Endometrium (tissue), 2 donors: ENCODE data around the gene GAPVD1.
"Not testable (repeated sequence)": the region's sequence is repeated elsewhere in the genome, so short reads cannot be mapped to it uniquely, and the experiment has no call there.

Source experiments
- FAIRE-seq: peaks from 2 replicates; lab custom pipeline; 2012; peaks lifted over from hg19 to GRCh38; lab: Jason Lieb, UNC
- donor health status: control.
- donor health status: control.

The GAPVD1 gene

DNA sequence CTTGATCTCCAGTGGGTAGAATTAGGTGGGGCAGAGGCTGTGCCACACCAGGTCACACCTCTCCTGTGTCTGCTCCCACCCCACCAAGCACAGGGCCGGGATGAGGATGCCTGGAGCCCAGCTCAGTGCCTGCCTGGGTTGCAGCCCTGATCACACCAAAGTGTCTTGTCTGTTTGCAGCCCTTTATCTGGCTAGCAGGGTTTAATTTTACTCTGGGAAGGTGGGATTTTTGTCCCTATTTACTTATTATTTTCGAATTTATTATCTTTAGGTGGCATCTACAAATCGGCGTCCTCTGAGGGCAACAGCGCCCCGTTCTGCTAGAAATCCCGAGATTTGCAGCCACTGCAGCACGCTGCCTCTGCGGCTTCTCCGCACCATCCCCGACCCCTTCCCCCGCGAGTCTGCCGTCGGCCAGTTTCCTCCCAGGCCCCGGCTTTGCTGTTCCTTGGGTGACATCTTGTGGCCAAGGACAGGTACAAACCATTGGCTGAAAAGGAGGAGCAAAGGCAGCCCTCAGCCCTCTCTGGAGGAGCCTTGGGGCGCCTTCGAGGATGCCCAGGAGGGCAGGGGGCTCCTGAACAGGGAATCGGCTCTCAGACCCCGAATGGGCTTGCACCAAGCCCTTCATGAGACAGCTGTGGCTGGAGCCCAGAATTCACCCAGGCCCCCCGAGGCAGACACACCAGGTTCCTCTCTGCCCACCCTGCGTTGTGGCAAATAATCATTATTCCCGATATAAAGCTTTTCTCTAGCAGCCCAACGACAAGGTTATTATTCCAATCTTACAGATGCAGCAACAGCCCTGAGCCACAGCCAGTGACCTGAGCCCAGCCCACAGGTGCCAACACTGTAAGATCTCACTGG lies 113.0 kb downstream of the GAPVD1 start:
- no peak for FAIRE-seq

DNA sequence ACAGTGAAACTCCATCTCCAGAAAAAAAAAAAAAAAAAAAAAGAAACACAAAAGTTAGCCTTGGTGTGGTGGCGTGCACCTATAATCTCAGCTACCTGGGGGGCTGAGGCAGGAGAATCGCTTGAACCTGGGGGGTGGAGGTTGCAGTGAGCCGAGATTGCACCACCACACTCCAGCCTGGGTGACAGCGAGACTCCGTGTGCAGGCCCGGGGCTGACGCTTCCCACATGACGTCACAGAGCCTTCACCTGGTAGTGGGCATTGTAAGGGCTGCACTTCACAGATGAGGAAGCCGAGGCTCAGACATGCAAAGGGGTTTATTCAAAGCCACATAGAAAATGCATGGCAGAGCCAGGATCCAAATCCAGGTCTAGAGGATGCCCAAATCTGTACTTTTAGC lies 114.2 kb downstream of the GAPVD1 start:
- no peak for FAIRE-seq

DNA sequence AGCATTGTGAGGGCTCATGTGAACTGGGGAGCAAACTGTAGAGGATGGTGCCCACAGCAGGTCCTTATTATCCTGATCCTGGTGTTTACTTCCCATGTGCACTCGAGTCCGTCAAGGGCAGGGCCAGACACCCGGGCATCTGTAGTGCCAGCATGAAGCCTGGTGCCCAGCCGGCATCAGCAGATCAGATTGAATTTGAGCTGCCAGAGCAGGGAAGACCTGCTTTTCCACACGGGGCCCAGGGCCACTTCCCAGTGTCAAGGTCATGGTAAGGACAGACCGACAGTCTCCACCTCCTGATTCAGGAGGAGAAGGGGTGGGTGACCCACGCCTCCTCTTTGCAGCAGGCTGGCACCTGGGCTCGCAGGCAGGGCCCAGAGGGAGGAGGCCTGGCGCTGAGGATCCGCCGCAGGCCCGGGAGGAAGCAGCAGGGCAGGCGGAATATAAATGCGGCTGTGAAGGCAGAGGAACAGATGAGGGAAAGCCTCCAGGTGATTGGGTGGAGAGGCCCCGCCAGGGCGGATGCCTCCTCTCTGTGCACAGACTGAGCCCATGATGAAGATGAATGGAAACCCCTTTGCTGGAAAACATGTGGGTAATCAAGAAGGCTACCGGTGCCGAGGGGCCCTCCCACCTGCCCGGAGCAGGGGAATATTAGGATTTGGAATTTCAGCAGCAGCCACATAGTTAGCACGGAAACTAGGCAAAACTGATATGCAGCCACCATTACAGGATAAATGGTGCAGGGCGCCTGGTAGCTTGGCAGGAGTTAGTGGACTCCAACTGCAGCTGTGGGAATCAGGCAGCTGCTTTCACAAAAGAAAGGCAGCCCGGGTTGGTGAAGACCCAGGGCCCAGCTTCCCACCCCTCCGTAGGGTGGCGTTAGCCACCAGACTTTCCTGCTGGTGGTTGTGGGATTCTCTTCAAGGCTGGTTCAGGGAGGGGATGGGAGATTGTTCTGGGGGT lies 114.9 kb downstream of the GAPVD1 start:
- FAIRE-seq, result no peak

DNA sequence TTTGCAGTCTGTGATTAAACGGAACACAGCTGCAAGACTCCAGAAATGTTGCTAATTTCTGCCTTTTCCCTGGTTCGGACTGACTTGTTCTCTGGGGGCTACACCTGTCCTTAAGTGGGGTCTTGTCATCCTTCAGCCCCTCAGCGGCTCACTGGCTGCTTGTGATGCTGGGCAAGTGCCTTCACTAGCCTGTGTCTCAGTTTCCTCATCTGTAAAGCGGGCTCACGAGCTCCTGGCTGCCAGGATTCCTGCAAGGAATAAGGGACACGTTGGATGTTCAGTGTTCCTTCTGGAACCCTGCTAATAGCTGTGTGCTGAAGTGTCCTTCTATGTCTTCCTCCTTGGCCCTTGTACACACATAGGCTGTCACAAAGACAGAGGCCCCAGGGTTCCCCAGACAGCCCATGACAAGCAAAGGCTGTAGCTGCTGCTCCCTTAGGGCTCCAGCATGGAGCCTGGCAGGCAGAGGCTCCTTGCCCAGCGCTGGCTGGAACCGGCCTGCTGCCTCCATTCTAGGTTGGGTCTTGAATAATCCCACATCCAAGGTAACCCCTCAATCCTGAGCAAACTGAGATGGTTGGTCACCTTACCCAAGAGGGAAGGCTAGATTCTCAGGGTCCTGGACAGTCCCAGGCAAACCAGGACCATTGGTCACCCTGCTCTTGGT lies 116.1 kb downstream of the GAPVD1 start:
- FAIRE-seq, result no peak

DNA sequence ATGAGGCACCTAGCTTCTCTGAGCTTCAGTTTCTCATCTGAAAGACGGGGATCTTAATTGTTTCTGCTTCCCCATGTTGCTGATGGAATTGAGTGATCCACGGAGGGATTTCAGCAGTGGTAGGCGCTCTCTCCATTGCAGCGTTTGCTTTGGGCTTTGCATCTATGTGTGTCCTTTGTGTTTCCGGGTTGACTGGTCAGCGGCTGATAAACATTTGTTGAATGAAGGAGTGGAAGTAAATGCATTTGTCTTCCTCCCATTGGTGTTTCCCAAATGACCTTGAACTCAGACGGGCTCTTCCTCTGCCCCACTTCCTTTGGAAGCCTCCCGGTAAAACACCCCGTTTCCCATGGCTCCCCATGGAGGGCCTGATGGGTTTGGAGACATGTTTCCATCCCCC lies 117.2 kb downstream of the GAPVD1 start:
- no peak for FAIRE-seq

DNA sequence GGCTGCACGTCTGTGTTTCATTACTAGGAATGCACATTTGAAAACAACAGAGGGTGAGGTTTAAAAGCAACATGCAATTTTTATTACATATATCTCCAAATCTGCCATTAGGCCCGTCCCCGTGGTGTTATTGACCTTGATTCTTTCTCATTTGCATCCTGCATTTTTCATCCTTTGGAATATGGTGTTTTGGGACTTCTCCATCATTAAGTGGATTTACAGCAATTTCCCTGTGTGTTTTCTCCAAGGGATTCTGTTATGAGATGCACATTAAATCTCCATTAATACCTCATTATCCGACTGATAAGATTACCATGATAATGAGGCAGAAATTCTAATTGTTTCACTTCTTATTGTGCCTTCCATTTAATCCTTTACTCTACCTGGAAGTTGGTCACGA lies 117.6 kb downstream of the GAPVD1 start:
- FAIRE-seq, result no peak

DNA sequence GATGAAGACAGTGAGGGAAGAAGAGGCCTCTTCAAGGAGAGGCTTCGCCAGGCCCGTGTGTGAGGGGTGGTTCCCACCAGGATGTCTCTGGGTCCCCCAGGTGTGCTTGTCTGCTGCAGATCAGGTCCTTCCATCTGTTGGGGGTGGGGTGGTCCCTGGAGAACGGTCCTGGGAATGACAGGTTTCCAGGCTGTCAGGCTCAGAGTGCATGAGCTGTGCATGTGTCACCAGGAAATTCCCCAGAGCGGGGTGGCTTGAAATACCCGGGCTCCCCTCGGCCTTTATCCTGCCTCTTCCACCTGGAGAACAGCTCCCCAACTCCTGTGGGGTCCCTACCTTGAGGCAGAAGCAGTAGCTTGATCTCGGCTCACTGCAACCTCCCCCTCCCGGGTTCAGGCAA lies 118.8 kb downstream of the GAPVD1 start:
- FAIRE-seq, result no peak

DNA sequence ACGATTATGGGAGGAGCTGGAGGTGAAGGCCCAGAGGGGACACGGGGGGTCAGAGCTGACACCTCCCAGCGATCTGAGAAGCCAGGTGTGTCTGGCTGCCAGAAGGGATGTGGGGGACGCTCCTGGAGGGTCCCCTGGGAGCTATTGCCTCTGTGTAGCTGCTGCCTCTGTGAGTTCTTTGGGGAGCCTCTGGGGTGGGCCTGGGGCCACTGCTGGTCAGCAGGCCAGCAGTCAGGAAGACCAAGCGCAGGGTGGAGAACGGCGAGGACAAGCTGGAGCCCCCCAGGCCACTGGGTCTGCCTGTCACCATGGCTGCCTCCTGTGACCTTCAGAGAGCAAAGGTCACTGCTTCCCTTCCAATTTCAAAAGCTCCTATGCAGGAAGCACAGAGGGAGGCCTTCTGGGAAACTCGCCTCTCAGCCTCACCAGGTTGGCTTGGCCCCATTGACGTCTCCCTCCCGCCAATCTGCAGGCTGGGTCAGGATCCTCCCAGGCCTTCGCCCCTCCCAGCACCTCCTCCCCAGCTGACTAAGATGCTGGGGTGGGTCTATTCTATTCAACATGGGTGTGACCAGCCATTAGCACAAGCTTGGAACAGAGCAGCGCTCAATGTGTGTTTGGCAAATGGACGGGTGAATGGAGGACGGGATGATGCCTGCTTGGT lies 126.4 kb downstream of the GAPVD1 start:
- no peak for FAIRE-seq

DNA sequence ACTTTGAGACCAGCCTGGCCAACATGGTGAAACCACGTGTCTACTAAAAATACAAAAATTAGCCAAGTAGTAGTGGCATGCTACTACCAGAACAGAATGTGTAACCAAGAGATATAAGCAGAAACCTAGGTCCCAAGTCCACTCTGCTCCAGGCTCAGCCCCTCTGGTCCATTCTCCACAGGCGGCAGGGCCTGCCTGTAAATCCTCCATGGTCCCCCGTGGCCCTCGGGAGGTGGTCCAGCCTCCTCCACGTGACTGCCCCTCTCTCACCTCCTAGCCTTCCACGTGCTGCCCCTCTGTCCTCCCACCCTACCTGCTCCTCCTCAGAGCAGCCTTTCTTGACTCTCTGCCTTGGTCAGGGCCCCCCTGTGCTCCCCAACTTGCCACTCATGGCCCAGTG lies 127.4 kb downstream of the GAPVD1 start:
- no peak for FAIRE-seq

DNA sequence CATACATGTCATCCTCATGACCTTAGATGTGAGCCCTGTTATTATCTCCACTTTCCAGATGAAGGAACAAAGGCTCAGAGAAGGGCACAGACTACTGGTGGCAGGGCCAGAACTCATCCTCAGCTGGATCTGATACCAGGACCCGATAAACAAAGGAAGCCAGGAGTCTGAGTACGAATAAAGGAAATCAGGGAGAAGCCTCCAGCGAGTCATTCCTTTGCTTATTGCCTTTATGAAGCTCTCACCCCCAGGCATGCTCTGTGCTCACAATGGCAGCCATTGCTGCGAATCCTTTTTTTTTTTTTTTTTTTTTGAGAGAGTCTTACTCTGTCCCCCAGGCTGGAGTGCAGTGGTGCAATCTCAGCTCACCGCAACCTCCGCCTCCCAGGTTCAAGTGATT lies 130.1 kb downstream of the GAPVD1 start:
- no peak for FAIRE-seq

DNA sequence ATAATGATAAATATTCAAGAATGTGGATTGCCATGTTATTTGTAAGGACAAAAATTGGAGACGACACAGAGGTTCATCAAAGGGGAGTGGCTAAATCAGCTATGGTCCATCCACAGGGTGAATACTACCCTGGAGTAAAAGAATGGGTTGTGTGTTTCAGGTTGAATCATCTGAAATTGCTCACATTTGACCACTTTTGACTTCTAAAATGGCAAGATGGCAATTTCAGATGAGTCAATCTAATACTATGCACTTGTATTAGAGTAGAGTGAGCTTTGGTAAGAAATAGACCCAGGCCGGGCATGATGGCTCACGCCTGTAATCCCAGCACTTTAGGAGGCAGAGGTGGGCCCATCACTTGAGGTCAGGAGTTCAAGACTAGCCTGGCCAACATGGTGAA lies 131.8 kb downstream of the GAPVD1 start:
- no peak for FAIRE-seq

DNA sequence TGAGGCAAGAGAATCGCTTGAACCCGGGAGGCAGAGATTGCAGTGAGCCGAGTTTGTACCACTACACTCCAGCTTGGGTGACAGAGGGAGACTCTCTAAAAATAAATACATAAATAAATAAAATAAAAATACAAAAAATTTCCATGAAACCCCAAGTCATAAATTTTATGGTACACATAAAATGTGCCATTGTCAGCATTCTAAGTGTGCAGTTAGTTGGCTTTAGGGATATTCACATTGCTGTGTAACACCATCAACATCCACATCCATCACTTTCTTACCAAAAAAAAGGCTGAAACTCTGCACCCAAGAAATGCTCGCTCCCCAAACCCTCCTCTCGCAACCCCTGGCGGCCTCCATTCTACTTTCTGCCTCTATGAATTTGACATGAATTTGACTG lies 135.2 kb downstream of the GAPVD1 start:
- FAIRE-seq, result no peak

DNA sequence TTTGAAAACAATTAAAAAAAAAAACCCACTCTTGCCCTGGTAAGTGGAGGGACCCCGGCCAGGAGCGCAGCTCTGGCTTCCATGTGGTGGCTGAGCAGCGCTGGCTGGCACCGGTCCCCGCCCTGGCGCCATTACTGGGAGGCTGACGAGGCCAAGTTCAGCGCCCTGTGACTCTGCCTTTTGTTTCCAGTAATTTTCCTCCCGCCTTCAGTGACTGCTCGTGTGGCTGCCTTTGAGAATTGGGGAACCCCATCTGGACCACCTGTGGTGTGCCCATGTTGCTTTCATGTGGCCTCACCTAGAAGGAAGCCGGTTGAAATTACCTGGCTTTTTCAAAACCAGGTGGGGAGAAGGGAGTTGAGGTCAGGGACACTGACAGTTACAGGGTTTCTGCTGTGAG lies 136.1 kb downstream of the GAPVD1 start:
- FAIRE-seq, result no peak

DNA sequence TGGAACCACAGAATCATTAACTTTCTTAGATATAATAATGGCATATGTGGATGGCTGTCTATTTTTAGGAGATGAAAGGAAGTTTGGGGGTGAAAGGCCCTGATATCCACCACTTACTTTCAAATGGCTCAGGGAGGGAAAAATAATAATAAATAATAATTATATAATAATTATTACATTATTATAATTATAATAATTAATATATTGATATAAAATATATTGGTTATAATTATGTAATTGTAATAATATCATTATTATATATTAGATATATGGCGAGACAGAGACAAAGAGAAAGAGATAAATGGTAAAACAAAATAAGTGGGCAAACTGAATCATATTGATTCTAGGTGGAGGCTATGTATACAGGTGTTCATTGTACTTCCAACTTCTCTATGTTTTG lies 136.6 kb downstream of the GAPVD1 start:
- FAIRE-seq, result no peak

DNA sequence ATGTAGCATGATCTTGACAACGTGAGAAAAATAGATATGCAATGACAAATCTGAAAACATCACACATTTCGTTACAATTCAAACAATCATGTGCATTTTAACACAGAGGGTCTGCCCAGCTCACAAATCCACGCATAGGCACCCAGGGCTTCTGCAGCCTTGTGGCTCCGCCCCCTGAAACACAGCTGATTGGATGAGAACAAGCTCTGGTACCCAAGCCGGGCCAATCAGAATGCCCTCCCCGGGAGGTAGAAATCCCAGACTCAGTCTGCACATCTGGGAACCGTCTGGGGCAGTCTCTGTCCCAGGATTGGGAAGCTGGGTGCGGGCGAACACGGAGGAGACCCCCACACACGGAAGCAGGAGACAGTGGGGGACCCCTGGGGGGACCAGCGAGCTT lies 137.5 kb downstream of the GAPVD1 start:
- no peak for FAIRE-seq

DNA sequence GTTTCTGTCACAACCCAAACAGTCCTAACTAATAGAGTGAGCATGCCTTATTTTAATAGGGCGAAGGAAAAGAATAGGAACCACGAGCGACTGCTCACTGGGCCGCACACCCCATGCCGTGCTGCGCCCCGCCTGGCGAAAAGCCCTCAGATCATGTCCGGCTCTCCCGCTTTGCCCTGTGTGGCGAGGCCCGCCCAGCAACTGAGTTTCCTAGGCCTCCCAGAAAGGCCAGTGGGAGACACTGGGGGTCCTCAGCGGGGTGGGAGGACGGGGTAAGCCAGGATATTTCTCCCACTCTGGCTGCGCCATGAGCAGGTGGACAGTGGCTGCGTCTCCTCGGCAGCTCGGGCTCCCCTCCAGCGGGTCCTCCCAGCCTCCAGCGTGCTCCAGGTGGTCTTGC lies 138.0 kb downstream of the GAPVD1 start:
- no peak for FAIRE-seq

DNA sequence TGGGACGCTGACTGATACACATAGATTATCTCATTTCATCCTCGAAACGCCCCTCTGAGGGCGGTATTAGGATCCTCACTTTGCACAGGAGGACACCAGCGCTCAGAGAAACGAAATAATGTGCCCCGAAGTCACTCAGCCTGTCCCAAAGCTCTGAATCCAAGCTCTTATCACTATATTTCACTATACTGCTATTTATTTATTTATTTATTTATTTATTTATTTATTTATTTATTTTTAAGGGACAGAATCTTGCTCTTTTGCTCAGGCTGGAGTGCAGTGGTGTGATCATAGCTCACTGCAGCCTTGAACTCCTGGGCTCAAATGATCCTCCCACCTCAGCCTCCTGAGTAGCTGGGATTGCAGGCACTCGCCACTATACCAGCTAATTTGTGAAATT lies 138.6 kb downstream of the GAPVD1 start:
- not testable (repeated sequence) for FAIRE-seq

DNA sequence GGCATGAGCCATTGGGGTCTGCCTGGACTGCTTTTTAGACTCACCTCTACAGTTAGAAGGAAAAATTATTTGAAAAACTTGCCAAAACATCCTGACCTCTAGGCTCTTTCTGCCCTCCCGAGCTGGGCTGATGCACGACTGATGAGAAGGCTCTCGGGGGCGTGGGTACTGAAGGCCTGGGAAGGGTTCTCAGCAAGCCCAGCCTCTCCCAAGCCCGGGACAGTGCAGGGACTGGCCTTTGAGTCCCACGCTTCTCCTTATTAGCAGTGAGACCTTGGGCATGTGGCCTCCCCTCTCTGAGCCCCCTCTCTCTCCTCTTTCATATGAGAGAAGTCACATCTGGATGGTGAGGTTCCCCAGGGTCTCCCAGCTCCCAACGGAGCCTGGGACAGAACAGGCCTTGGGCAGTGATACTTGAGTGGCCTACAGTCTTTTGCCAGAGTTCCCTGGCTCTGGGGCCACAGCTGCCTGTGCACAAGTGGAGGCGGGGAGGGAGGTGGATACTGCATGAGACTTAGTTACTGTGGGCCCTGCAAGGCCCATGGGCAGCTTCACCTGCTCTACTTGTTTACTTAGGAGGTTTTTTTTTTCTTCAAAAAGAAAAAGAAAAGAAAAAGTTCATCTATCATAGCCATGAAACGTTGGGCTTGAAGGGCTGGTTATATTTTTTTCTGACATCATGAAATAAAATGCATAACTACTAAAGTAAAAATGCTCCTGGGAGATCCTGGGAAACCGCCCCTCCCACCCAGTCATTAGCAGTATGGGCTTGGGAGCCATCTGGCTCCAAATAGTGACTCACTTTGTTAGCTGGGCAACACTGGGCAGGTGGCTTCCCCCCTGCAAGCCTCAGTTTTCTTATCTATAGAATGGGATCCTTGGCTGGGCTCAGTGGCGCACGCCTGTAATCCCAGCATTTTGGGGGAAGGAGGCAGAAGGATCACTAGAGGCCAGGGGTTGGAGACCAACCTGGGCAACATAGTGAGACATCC lies 139.4 kb downstream of the GAPVD1 start:
- FAIRE-seq, result no peak

DNA sequence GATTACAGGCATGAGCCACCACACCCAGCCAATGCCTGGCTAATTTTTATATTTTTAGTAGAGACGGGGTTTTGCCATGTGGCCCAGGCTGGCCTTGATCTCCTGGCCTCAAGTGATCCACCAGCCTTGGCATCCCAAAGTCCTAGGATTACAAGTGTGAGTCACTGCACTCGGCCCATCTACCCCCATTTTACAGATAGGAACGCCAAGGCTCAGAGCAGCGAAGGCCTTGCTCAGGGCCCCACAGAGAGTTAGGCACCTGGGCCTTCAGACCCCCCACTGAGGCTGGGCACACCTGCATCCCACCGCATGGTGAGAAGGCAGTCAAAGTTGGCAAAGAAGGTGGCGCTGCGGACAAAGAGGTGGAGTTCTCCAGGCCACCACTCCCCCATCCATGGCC lies 143.1 kb downstream of the GAPVD1 start:
- no peak for FAIRE-seq

DNA sequence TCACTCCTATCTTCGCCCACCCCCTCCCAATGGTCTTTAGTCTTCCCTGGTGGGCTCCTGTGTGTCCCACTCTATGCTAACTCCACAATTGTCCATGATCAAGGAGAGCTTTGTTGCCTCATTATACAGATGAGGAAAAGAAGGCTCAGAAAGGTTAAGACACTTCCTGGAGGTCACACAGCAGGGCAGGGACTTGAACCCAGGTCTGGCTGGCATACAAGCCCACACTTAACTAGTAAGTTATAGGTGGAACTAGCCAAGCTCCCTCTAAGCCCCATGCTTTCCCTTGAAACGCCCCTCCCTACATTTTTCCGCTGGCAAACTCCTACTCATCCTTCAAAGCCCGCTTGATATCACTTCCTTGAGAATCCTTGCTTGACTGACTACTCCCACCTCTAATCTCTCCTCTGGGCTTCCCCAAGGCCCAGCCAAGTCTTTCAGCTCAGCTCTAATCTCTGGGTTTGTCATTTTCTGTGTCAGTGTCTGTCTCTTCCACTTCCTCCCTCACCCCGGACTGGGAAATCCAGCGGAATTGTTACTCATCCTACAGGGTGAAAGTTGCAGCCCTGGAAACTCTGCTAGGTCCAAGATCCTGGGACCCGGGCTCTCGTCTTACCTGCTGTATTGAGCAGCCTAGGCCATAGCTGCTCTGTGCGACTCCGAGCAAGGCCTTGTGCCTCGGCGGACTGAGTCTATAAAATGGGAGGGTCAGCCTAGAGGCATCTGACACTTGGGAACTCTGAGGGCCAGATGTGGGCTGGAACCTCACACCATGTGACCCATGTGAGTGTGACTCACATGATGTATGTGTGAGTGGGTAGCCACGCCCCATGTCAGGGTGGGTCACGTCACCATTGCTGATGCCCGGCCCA lies 144.5 kb downstream of the GAPVD1 start:
- no peak for FAIRE-seq
